Measurements from ENCODE around the gene FBXO39.
"Not testable (repeated sequence)": the region's sequence is repeated elsewhere in the genome, so short reads cannot be mapped to it uniquely, and the experiment has no call there.

Gene FBXO39

DNA sequence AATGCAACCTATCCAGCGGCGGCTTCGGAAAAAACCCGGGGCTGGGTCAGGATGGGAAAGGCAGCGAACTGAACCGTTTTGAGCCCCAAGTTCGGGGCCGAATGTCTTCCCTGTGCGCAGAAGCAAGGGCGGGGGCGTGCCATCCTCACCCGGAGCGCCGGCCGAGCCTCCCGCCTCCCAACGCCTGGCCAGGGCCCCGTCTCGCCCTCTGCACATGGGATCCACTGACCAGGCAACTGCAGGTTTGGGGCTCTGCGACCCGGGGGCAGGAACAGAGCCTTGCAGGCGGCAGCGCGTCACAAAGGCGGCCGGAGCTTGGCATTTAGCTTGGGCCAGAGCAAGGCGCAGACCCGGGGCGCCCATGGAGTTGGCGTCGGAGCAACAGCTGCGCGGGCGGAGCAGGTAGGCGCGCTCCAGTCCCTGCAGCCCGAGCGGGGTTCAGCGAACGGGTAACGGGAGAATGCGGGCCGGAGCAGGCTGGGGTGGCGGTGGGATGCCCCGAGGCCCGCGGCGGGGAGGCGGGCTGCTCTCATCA is at the start of gene FBXO39:
Gene FBXO39, plus strand, starts transcription at position 345 of the 535 bp plus-strand sequence. CDS start 3,654 bp downstream, outside the sequence.
- DNase-seq, result no peak

DNA sequence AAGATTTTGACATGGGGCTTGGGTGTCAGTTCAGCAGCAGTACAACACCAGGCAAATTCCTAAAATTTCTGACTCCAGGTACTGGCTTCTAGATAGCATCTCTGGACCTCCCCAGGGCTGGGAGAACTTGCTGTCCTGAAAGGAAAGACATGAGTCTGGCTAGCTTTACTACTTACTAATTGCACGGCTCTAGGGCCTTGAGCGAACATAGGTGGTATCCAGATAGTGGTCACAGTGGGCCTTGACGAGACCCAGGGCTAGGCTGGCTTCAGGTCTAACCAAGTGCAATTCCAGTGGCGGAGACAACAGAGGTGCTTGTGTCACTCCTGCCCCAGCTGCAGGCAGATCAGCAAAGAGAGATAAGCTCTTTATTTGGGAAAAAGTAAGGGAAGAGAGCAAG is 46.5 kb upstream of the FBXO39 start:
- no peak for DNase-seq

DNA sequence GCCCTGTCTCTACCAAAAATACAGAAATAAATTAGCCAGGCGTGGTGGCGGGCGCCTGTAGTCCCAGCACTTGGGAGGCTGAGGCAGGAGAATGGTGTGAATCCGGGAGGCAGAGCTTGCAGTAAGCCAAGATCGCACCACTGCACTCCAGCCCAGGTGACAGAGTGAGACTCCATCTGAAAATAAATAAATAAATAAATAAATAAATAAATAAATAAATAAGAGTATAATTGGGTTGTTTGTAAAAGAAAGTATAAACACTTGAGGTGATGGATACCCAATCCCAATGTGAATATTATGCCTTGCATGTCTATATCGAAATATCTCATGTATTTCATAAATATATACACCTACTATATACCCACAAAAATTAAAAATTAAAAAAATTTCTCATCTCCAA is 29.4 kb upstream of the FBXO39 start:
- not testable (repeated sequence) for DNase-seq

DNA sequence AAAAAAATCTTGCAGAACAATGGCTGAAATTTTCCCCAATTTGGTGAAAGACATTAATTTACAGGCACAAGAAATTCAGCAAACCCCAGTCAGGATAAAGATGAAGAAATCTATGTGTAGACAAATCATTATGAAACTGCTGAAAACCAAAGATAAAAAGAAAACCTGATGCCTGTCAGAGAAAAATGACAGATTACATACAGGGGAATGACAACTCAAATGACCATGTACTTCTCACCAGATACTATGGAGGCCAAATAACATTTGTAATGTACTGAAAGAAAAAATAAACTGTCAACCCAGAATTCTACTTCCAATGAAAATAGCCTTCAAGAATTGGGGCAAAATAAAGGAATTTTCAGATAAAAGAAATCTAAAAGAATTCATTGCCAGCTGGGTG is 27.4 kb upstream of the FBXO39 start:
- no peak for DNase-seq

DNA sequence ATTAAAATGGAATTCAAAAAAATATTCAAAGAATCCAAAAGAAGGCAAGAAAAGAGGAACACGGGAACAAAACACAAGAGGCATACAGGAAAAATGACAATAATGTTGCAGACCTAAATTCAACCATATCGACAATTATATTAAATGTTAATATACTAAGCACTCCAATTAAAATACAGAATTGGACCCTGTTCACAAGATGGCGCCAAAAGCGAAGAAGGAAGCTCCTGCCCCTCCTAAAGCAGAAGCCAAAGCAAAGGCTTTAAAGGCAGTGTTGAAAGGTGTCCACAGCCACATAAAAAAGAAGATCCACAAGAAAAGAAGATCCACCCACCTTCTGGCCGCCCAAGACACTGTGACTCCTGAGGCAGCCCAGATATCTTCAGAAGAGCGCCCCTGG is 26.5 kb upstream of the FBXO39 start:
- no peak for DNase-seq

DNA sequence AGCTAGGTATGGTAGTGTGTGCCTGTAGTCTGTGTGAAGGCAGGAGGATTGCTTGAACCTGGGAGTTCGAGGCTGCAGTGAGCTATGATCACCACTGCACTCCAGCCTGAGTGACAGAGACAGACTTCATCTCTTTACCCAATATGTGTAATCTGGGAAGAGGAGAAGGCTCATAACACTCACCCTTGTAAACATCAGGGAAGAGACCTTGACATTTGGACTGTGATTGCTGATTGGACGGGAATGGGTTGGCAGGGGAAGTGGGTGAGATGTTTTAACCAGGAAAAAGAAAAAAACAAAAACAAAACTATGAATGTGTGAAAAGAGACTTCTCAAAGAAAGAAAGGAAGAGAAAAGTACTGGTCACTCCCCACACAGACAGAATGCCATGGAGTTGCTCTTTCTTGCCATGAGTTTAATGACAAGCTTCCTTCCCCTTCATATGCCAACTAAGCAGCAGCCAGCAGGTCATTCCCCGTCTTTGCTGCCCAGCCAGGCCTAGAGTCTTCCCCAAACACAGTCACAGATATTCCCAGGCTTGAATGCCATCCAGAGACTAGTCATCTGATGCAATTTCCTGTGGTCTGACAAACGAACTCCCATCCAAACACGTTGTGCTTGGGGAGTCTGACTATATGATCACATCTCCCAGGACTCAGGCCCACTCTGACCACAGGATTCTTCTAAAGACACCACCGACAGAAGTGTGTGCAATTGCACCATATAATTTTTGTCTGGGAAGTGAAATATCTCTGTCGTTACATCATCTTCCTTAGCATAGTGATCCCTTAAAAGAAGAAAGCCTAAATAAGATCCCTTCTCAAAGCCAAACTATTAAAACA is 23.7 kb upstream of the FBXO39 start:
- no peak for DNase-seq

DNA sequence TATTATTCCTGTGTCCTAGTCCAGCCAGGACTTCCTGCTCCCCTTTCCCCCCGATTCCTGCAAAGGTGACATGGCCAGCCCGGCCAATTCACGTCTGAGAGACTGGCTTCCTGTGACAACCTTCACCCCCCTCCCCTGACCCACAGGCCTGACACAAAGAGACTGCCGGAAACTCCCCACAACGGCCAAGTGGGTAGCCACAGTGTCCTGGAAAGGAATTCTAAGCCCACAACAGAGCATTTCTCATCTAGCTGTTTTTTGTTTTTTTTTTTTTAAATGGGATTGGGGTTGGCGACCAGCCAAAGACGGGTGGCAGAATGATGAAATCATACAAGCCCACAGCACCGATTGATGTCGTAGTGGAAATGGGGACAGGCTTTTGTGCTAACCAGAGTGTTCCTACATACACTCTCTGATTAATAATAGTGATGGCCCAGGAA is 23.0 kb upstream of the FBXO39 start:
- no peak for DNase-seq

DNA sequence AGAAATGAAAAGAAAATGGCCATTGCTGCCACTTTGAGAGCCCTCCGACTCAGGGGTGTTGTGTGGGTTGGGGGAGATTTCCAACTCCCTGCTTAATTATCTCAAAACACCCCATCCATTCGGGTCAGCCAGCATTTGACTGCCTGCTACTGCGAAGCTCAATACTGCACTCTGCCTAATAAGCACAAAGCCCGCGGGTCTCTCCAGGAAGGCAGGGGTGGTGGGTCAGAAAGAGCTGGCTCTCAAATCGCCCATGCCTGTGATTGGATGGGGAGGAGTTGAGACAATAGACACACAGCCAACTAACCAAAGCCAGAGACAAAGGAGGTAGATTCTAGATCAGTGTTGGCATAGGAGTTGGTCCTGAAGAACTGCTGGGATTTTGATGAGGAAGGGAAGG is 22.5 kb upstream of the FBXO39 start:
- DNase-seq, result no peak

DNA sequence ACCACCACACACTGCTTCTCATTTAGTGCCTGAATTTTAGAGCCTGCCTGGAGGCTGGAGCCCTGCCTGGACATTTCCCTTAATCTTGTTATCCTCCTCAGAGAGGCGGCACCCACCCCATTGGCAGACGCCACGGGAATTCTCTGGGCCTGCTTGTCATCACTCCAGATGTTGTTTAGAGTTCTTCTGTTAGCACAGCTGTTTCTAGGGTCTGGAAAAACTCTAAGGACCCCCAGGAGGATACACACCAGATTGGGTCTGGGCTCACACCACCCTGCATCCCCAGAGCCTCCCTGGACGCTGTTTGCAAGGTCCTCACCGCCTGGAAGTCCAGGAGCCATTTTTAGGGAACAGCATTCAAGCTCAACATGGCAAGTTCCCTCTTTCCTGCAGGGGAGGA is 20.7 kb upstream of the FBXO39 start:
- DNase-seq, result no peak

DNA sequence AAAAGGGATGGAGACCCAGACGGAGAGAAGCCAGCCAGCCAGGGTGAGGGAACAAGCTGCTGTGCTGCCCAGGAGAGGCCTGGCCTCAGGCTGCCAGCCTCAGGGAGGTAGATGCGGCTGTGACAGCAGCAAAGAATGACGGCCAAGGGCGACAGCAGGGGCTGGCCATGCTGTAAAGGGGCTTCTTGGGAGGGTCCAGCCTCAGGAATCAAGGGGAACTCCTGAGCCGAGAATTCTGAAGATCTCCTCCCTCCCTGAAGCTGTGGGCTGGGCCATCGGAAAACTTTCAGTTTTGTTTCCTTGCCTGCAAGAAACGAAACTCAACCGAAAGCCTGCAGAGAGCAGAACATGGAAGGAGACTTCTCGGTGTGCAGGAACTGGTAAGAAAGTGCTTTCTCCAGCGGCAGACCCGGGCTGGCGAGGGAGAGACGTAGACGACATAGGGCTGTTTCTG is 20.3 kb upstream of the FBXO39 start, which contains the start of gene XAF1:
Gene XAF1, plus strand, starts transcription at position 316 of the 454 bp plus-strand sequence. Its CDS starts 33 bp downstream, at position 349.
- DNase-seq, result no peak

DNA sequence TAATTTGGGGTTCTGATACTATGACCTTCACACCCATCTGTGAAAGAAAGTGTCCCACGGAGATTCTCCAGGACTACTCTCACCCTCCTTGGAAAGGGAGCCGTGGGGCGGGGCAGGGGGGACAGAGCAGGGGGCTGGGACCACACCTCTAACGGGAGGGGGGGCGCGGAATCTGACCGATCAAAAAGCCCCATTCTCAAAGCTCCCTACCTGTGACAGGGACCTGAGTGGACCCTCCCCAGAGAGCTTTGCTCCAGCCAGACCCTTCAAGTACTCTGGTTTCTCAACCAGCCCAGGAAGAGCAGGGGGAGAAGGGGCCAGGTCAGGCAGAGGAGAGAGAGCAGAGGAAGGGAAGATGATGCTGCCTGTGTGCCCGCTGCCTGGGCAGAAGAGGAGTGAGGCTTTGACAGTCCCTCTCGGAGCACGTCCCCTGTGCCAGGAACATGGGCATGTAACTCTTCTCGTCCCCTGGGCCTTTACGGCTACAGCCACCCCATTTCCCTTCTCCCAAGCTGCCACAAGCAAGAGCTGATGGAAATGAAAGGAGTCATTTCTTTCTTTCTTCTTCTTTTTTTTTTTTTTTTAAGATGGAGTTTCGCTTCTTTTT is 19.5 kb upstream of the FBXO39 start:
- no peak for DNase-seq

DNA sequence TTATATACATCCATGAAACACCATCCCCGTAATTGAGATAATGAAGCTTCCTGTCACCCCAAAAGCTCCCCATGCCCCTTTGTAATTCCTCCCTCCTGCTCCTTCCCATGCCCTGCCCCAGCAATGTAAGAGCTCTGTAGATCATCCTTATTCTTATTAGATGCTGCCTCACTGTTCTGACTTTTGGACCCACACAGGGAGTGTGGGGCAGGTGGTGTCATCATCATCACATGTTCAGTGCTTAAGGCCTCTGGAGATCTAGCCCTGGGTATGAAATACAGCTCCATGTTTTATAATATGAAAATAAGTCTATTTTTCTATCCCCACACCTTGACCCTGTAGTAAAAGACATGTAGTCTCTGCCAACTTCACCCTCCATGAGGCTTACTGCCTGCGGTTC is 18.3 kb upstream of the FBXO39 start:
- DNase-seq, result no peak

DNA sequence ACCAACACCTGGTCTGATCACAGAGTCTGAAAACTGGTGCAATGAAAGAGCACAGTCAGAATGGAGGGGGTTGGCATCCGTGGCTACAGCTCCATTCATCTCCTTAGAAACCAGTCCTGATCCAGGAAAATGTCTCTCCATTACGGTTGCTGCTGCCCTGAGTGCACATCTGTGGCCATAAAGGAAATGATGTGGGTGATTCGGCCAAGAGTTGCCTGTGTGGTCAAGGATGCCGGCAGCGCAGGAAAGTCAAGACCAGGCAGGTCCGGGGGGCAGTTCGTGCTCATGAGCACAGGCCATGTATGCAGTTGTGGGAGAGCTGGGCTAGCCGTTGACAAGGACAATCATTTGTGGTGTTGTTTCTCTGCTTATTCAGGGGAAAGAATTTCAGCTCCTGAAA is 14.2 kb upstream of the FBXO39 start:
- no peak for DNase-seq

DNA sequence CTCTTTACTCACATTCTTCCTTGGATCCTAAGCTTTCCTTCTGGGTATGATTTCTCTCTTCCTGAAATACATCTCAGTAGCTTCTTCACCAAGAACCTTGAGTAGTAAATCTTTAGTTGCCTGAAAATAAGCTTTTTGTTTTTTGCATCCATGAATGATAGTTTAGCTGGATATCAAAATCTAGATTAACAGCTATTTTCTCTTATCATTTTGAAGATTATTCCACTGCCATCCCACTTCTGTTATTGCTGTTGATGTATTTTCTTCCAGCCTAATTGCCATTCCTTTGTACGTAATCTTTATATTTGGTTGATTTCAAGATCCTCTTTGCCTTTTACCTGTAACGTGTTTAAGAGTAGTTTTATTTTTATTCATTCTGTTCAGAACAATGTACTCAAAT is 7.6 kb upstream of the FBXO39 start:
- DNase-seq, result no peak

DNA sequence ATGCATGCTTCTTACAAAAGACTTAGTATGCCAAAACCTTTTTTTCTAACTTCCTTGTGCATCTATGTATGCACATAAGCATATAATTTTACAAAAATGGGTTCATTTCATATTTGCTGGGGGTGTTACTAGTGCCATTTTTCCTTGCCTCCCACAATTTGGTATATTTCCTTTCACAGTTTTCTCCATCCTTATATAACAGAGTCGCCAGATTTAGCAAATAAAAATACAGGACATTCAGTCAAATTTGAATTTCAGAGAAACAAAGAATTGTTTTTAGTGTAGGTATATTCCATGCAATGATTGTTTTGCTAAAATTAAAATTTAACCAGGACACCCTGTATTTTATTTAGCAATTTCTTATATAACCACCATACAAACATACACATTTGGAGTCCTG is 4.0 kb upstream of the FBXO39 start:
- DNase-seq, result no peak

DNA sequence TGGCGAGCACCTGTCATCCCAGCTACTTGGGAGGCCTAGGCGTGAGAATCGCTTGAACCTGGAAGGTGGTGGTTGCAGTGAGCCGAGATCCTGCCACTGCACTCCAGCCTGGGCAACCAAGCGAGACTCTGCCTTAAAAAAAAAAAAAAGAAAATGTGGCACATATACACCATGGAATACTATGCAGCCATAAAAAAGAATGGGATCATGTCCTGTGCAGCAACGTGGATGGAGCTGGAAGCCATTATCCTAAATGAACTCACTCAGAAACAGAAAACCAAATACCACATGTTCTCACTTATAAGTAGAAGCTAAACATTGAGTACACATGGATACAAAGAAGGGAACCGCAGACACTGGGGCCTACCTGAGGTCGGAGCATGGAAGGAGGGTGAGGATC is 1.1 kb upstream of the FBXO39 start:
- not testable (repeated sequence) for DNase-seq

DNA sequence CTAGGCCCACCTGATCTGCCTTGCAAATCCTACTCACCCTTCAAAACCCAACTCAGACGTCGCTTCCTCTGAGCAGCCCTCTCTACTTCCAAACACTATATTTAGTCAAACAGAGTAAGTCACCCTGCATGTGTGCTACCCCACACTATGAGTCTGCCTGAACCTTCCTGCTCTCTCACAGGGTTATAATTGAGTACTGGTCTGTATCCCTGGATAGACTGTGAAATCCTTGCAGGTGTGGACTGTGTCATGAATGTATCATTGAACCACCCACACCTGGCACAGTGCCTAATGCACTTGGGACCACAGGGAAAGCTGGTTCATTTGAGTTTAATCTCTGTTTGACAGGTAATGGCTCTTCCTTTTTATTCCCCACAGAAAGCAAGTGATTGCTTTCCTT is 3.4 kb downstream of the FBXO39 start:
- no peak for DNase-seq

DNA sequence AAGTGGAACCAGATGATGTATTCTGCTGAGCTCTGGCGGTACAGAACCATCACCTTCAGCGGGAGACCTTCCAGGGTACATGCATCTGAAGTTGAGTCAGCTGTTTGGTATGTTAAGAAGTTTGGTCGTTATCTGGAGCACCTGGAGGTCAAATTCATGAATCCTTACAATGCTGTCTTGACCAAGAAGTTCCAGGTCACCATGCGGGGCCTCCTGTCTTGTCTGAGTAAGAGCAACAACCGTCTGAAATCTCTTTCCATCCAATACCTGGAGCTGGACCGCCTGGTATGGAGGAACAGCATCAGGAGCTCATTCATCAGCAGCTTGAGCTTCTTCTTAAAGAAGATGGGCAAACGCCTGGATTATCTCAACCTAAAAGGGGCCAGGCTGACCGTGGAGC is 4.0 kb downstream of the FBXO39 start:
- DNase-seq, result no peak

DNA sequence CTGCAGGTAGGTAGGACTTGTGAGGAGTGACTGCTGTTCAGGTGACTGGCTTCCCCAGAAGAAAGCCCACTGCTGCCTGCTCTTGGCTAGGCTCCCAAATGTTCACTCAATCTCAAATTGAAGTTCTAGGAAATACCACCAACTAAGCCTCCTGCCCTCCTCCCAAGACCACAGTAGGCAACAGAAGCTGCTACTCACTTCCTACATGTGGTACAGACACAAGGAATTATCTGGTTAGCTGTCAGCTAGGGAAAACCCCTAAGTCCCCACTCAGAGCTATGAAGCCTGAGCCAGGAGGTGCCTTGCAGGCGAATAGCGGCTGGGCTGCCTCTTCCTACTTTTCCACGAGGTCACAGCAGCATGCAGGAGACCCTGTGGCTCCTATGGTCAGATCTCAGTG is 4.9 kb downstream of the FBXO39 start:
- no peak for DNase-seq

DNA sequence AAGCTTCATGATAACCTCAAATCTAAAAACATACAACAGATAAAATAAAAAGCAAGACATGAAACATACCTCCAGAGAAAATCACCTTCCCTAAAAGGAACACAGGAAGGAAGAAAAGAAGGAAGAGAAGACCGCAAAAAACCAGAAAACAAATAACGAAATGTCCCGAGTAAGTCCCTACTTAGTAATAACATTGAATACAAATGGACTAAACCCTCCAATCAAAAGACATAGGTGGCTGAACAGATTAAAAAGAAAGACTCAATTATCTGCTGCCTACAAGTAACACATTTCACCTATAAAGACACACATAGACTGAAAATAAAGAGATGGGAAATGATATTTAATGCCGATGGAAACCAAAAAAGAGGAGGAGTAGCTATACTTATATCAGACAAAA is 6.2 kb downstream of the FBXO39 start:
- no peak for DNase-seq

DNA sequence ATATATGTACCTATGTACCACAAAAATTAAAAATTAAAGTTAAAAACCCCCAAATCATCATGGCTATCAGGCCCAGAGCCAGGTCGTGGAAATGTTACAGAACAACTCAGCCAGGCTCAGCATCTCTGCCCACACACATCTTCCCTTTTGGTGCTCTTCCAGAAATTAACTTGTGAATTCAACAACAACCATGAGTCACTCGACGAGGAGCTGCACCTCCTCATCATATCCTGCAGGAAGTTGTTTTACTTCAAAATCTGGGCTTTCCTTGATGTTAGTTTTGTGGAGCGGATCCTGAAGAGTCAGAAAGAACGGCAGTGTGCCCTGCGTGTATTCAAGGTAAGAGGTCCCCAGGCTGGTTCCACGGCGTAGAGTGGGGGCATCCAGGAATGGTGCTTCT is 10.6 kb downstream of the FBXO39 start:
- no peak for DNase-seq

DNA sequence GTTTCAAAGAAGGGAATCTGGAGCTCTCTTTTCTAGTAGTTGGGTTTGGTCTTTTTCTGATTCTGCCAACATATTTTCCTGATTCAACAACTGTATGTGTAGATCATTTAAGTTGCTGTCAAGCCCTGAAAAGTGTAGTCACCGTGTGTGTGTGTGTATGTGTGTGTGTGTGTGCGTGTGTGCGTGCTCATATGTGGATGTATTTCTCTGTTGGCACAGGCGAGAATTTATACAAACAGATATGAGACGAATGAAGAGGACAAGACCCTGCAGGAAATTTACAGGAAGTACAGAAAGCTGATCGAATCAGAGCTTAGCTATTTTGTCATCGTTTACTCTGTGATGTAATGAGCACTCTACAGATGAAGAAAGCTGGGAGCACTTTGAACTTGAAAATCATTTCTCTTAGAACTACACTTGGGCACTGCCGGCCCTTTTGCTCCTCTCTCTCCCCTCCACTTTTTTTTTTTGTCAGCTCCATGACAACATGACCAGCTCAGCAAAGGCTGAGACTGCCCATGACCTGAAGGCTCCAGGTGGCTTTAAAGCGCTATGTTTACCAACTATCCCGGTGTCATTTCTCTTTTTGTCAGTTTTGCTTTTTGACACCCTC is 11.2 kb downstream of the FBXO39 start:
- DNase-seq, result no peak

DNA sequence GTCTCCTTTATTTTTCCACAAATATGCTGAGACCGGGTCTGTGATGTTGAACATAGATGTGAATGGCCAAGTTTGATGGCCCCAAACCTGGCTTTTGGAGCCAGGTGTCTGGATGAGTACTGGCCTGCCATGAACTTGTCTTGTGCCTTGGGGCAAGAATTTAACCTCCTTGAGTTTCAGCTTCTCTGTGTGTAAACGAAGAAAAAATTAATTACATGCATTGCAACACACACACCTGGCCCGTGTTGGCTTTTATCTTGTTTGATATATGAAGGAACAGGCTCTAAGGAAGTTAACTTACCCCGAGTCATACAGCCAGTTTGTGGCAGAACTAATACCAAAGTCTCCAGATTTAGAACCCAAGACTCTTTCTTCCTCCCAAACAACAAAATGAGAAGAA is 13.1 kb downstream of the FBXO39 start:
- DNase-seq, result no peak
